HepG2 (cell line): Measurements from ENCODE around the gene HOXB2. TPM values are rescaled to one million over a fixed set of nuclear protein-coding genes. Genes with fewer than 3 reads are reported as not detected.

Experiments
- ATAC-seq: fragments of 200-7000 bp; cut with Tn5 transposase; 3 replicates; pipeline ENCODE4 v1.9.1; 2020; ENCODE audit warnings: mild to moderate bottlenecking, moderate library complexity
- BruUV-seq: library from RNA; stranded (reverse); fragments of 400-500 nt; replicated peaks from 2 replicates; lab custom pipeline; 2021; lab: Mats Ljungman, UMichigan
- CTCF ChIA-PET: fragments of 300-600 bp; formaldehyde crosslinking; extraction: SDS; loops from one replicate; lab custom pipeline; 2021; ENCODE audit warnings: low total read pairs, inconsistent platforms, low intra/inter-chr PET ratio; lab: Yijun Ruan, JAX
- POLR2A ChIA-PET: fragments of 350-600 bp; sonication (Branson Sonifier 250); formaldehyde crosslinking; loops from one replicate; lab custom pipeline; 2020; ENCODE audit warnings: antibody characterized with exemption, inconsistent platforms; lab: Yijun Ruan, JAX
- DNase-seq: peaks from one replicate; pipeline ENCODE4 v3.0.0-alpha.2; 2015; ENCODE audit warnings: low spot score
- FAIRE-seq: peaks from 3 replicates; lab custom pipeline; 2011; peaks lifted over from hg19 to GRCh38; lab: Jason Lieb, UNC
- H2AFZ ChIP-seq: one replicate; pipeline ENCODE4 v1.6.1; 2011; ENCODE audit warnings: low read length, inconsistent platforms
- H3K27ac ChIP-seq: fragments of 300-600 bp; 3 replicates; pipeline ENCODE4 v1.8.0; 2011; ENCODE audit warnings: mixed run types, mild to moderate bottlenecking, mixed read lengths, low read length, inconsistent platforms; ENCODE audit not compliant: insufficient read depth; ENCODE audit errors: extremely low read length
- H3K27me3 ChIP-seq, 2 experiments: fragments of 200-600 bp in 1 of 2; 2 replicates in 1 of 2; 3 replicates in 1 of 2; pipeline versions ENCODE4 v1.6.0 to v1.8.0; 2011; ENCODE audit warnings: low read length in 2 of 2, mild to moderate bottlenecking in 2 of 2, moderate library complexity in 2 of 2, inconsistent platforms in 1 of 2; ENCODE audit not compliant: insufficient read depth in 2 of 2, control insufficient read depth in 1 of 2
- H3K36me3 ChIP-seq, 2 experiments: fragments of 200-600 bp in 1 of 2; replicated peaks in 1 of 2; 2 replicates in 1 of 2; 3 replicates in 1 of 2; pipeline versions ENCODE4 v1.5.1 to v1.8.0; 2011; ENCODE audit warnings: low read length in 2 of 2, inconsistent platforms in 1 of 2; ENCODE audit not compliant: insufficient read depth in 2 of 2, control insufficient read depth in 1 of 2
- H3K4me1 ChIP-seq: 2 replicates; pipeline ENCODE4 v1.5.1; 2012; ENCODE audit warnings: low read length, inconsistent platforms; ENCODE audit not compliant: insufficient read depth
- H3K4me2 ChIP-seq: 2 replicates; pipeline ENCODE4 v1.6.0; 2011; ENCODE audit warnings: low read depth, low read length, inconsistent platforms
- H3K4me3 ChIP-seq, 3 experiments: fragments of 200-600 bp in 1 of 3; sonication (generic), shearing (Covaris generic) in 1 of 3; replicated peaks in 1 of 3; 2 replicates each; pipeline ENCODE4 v1.5.1; 2011 to 2016; ENCODE audit warnings: low read length in 3 of 3, inconsistent platforms in 2 of 3, low read depth in 2 of 3, mild to moderate bottlenecking in 2 of 3, control low read depth in 1 of 3, mixed read lengths in 1 of 3; ENCODE audit not compliant: insufficient read depth in 1 of 3
- H3K79me2 ChIP-seq: one replicate; pipeline ENCODE4 v1.6.1; 2011; ENCODE audit warnings: low read length, inconsistent platforms; ENCODE audit not compliant: insufficient read depth
- H3K9ac ChIP-seq: 2 replicates; pipeline ENCODE4 v1.6.0; 2011; ENCODE audit warnings: mild to moderate bottlenecking, low read depth, low read length, inconsistent platforms; ENCODE audit not compliant: insufficient read depth
- H3K9me3 ChIP-seq: 2 replicates; pipeline ENCODE4 v1.5.1; 2012; ENCODE audit warnings: mild to moderate bottlenecking, low read length
- H4K20me1 ChIP-seq: 2 replicates; pipeline ENCODE4 v1.6.0; 2011; ENCODE audit warnings: inconsistent platforms, mild to moderate bottlenecking, low read length, moderate library complexity; ENCODE audit not compliant: insufficient read depth
- EZH2 ChIP-seq: conservative IDR thresholded peaks from 2 replicates; pipeline ENCODE4 v1.6.1; 2012; ENCODE audit warnings: mild to moderate bottlenecking, low read depth, low read length, moderate library complexity
- RFXANK ChIP-seq: IDR thresholded peaks from 2 replicates; pipeline ENCODE4 v1.6.1; 2016
- ZNF282 ChIP-seq: fragments of 450-650 bp; IDR thresholded peaks from 2 replicates; pipeline ENCODE4 v1.6.1; 2018; ENCODE audit not compliant: partially characterized antibody
- WGBS: methylation state at CpG from one replicate; pipeline ENCODE4 v1.1.6; 2017; ENCODE audit warnings: low lambda C conversion rate; 5-methylcytosine and 5-hydroxymethylcytosine counted together
- in situ Hi-C: cut with HindIII; loops from 2 replicates; pipeline ENCODE4 v1.10.0; 2017; ENCODE audit warnings: low pct_unique_long_range_greater_than_20kb; ENCODE audit not compliant: extremely low pct_ligation_motif_present
- intact Hi-C: fragments of 100-400 bp; cut with micrococcal nuclease; formaldehyde crosslinking; loops from one replicate; pipeline ENCODE4 v1.10.0; 2022; ENCODE audit not compliant: unreplicated experiment
- polyA plus RNA-seq, 8 experiments: library from polyadenylated mRNA; depleted of rRNA in 3 of 8; stranded (reverse) in 7 of 8; unstranded in 1 of 8; fragments of >200 nt; fragmentation: Illumina TruSeq in 4 of 8; extraction: Trizol in 4 of 8; gene quantifications; 2 replicates each; pipeline versions ENCODE4 v1.2.1 to v1.2.3, GENCODE V29; 2011 to 2016; ENCODE audit warnings: low read depth in 4 of 8, missing spikeins in 1 of 8, mixed read lengths in 1 of 8; ENCODE audit not compliant: insufficient read depth in 1 of 8
- total RNA-seq, 5 experiments: library from RNA; depleted of rRNA; stranded (reverse); fragments of >200 nt; fragmentation: Illumina TruSeq; extraction: Trizol; gene quantifications; 2 replicates each; pipeline ENCODE4 v1.2.3, GENCODE V29; 2016; ENCODE audit warnings: low read depth in 1 of 5

Gene HOXB2
- total and polyA plus RNA-seq, 2 of the 13 experiments (the other 11 are each of a cell fraction or from before 2014, with no cell fraction given): not detected

- Histone ChIP-seq H3K27ac (no peak within 1 kb of the TSS), H3K4me3 (no peak within 1 kb of the TSS), H3K4me2 (no peak within 1 kb of the TSS), H3K79me2 (no peaks in the 10 kb centered on the region), H4K20me1 (no peaks in the 10 kb centered on the region; the same call in 1 of the 2 replicates), H3K27me3 (peaks cover 31 to 92% of the 10 kb centered on the region in 2 experiments), H3K9ac (no peak within 1 kb of the TSS), H3K36me3 (no peaks in the 10 kb centered on the region), H2AFZ (no peak within 1 kb of the TSS), H3K4me1 (peaks cover 13% of the 10 kb centered on the region; the same call in 1 of the 2 replicates), H3K9me3 (no peaks in the 10 kb centered on the region)
- in situ Hi-C loops (no loop called here), intact Hi-C loops (no loop called here)
- ChIA-PET POLR2A (no interaction called here), CTCF (no interaction called here)
- no peak for FAIRE-seq
- WGBS: 11% methylated on average over 23 of the region's 23 CpGs
- TF ChIP-seq ZNF282: no peak
- TF ChIP-seq EZH2: peak; percentile 93
- BruUV-seq: no TSS peak
- ATAC-seq: no peak
- DNase-seq: no peak
Observed at GRCh38 chr17:48589831-48590606, 45.1 kb upstream of the HOXB2 start, which contains the start of gene HOXB3. Gene HOXB3 (minus strand): TSS chr17:48590241. CDS start chr17:48552474, 37,767 bp downstream.

- Histone ChIP-seq H3K4me2 (no peak overlapping the region), H3K27me3 (peaks cover 26 to 88% of the 10 kb centered on the region in 2 experiments), H3K4me1 (peaks cover 11% of the 10 kb centered on the region; the same call in 1 of the 2 replicates), H3K36me3 (no peaks in the 10 kb centered on the region), H3K79me2 (no peaks in the 10 kb centered on the region), H3K4me3 (no peak overlapping the region), H3K27ac (no peak overlapping the region), H4K20me1 (peaks cover 3% of the 10 kb centered on the region; the same call in 1 of the 2 replicates), H3K9me3 (no peaks in the 10 kb centered on the region), H2AFZ (no peak overlapping the region), H3K9ac (no peak overlapping the region)
- ChIA-PET CTCF (no interaction called here), POLR2A (no interaction called here)
- 22% methylated on average over 9 of the region's 10 CpGs for WGBS
- DNase-seq (no peak), FAIRE-seq (no peak), ATAC-seq (no peak)
- in situ Hi-C loops (no loop called here), intact Hi-C loops (no loop called here)
- BruUV-seq: no TSS peak
- TF ChIP-seq RFXANK: no peak
Observed at GRCh38 chr17:48589060-48589830, 44.3 kb upstream of the HOXB2 start.
